HG02840 (cell line): Measurements from ENCODE around the gene R3HDM1.
"Not testable (repeated sequence)": the region's sequence is repeated elsewhere in the genome, so short reads cannot be mapped to it uniquely, and the experiment has no call there.

Source experiments
- ATAC-seq: cut with Tn5 transposase; IDR thresholded peaks from one replicate; pipeline ENCODE4 v1.9.1; 2021; ENCODE audit warnings: mild to moderate bottlenecking, moderate library complexity, moderate number of reproducible peaks; ENCODE audit not compliant: unreplicated experiment, low FRiP score

R3HDM1 gene

DNA sequence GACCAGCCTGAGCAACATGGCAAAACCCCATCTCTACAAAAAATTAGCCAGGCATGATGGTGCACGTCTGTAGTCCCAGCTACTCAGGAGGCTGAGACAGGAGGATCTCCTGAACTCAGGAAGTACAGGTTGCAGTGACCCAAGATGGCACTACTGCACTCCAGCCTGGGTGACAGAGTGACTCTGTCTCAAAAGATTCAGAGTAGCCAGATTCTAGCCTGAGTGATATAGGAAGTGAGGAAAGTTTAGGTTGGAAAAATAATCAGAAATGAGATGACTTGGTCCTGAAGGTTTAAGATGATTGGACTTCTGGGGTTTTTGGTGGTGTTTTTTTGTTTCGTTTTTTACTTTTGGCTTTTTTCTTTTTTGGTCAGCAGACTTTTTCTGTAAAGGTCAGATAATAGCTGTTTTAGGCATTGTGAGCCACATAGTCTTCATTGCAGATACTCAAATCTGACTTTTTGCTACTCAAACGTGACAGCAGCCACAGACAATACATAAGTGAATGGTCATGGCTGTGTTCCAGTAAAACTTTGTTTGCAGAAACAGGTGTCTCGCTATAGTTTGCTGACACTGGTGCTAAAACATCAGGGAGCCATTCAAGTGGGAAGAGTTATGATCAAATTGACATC is 106.3 kb downstream of the R3HDM1 start:
- ATAC-seq = peak; percentile 82

DNA sequence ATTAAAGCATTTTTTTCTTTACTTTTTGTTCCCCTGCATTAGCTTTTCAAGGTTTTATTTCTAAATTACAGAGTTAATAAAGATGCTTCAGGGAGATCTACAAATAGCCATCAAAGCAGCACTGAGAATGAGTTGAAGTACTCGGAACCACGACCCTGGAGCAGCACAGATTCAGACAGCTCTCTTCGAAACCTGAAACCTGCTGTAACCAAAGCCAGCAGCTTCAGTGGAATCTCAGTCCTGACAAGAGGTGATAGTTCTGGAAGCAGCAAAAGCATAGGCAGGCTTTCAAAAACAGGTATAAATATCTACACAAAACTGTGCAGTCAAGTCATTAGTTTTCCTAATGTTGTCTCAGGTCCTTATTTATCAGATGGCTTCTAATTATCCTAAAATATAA is 107.5 kb downstream of the R3HDM1 start:
- ATAC-seq = no peak

DNA sequence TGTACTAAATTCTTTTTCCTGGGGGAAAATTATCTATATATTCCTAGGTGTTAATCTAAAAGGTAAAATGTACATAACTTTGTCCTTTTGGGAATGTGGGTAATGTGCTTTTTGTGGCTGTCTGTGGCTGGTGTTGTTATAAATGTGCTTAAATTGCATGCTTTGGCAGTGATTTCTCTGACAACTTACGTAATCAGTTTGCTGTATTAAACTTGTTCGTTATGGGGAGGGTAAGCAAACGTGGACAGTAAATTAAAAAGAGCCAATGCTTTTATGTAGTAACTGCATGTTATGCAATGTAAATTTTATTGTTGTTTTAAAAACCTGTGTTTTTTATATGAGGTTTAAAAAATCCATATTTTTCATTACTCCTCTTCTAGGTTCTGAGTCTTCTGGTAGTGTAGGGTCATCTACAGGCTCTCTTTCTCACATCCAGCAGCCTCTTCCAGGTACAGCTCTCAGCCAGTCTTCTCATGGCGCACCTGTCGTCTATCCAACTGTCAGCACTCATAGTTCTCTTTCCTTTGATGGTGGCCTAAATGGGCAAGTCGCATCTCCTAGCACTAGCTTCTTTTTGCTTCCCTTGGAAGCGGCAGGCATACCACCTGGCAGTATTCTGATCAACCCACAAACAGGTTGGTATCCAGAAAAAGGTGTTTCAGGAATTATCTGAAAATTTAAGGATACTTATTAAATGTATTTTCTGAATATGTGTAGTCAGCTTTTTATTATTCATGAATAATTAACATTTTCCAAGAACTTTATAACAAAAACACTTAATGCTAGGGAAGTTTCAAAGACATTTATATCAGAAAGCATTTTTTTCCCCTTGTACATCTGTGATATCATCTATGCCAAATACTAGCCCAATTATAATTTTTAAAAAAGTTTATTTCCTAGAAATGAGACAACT is 110.1 kb downstream of the R3HDM1 start:
- no peak for ATAC-seq

DNA sequence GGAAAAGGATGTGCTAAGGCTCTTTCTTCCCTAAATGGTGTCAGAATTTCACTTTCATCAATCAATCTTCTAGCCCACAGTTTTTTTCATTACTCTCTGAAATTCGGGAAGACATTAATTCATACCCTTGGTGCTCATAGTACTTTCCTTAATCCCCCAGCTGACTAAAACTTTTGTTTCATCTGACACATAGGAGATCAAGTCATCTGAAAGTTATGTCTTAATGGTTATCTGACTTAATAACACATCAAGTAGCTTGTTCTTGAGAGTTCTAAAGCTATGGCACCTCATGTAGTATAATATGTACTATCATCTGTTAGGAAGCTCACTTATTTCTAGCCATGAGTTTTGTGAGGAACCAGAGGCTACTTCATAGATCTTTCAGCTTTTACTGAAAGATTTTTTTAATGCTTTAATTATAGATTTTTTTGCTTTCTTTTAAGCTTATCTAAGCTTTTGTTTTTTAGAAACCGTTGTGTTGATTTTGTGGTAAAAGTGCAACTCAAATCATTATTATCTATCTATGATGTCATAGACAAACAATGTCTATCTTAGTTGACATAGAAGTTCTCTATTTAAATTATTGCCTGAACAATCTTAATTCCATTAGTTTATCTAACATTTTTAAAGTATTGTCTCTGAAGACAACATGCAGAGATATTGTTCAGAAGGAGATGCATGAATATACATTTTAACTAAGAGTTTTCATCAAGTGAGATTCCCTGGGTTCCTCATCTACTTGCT is 116.7 kb downstream of the R3HDM1 start:
- ATAC-seq = no peak

DNA sequence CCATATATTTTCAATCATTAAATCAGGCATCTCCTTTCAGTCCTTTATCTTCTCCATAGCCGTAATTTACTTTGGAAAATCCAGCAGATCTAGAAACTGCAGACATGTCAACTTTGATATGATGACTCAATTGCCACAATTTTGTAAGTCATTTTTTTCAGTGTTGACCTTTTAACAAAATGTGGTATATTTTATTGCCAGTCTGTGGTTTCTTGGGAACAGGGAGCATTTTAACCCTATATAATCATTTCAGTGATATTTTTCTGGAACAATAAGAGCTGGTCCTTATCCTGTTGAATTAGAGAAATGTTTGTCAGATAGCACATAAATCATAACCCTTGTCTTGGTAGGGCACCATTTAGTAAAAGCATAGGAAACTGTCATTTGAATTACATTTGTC is 119.4 kb downstream of the R3HDM1 start:
- ATAC-seq = no peak

DNA sequence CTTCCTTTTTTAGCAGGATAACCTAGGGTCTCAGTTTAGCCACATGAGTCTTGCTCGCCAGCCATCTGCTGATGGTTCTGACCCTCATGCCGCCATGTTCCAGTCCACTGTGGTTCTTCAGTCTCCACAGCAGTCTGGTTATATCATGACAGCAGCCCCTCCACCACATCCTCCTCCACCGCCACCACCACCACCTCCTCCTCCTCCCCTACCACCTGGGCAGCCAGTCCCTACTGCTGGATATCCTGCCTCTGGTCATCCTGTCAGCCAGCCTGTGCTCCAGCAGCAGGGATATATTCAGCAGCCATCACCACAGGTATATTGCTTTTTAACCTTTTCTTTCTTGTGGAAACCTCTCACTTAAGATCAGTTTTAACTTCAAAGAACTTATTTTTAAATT is 120.4 kb downstream of the R3HDM1 start:
- ATAC-seq = no peak

DNA sequence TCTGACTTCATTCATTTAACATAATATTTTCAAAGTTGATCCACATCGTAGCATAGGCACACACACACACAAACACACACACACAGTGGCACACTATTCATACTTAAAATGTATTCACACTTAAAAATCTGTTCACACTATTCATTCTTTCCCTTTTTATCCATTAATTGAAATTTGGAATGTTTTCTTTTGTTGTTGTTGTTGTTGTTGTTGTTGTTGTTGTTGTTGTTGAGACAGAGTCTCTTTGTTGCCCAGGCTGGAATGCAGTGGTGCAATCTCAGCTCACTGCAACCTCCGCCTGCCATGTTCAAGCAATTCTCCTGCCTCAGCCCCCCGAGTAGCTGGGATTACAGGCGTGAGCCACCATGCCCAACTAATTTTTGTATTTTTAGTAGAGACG is 123.0 kb downstream of the R3HDM1 start:
- not testable (repeated sequence) for ATAC-seq

DNA sequence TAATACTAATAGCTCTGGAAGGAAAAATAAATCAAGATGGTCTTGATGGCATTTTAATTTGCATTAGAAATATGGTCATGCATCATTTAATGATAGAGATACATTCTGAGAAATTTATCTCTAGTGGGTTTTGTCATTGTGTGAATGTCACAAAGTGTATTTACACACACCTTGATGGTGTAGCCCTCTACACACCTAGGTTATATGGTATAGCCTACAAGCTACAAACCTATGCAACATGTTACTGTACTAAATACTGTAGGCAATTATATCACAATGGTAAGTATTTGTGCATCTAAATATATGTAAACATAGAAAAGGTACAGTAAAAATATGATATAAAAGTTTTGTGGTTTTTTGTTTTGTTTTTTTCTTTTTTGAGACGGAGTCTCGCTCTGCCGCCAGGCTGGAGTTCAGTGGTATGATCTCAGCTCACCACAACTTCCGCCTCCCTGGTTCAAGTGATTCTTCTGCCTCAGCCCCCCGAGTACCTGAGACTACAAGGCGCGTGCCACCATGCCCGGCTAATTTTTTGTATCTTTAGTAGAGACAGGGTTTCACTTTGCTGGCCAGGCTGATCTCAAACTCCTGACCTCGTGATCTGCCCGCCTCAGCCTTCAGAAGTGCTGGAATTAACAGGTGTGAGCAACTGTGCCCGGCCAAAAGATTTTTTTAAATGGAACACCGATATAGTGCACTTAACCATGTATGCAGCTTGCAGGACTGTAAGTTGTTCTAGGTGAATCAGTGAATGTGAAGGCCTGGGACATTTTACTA is 126.7 kb downstream of the R3HDM1 start:
- ATAC-seq = no peak

DNA sequence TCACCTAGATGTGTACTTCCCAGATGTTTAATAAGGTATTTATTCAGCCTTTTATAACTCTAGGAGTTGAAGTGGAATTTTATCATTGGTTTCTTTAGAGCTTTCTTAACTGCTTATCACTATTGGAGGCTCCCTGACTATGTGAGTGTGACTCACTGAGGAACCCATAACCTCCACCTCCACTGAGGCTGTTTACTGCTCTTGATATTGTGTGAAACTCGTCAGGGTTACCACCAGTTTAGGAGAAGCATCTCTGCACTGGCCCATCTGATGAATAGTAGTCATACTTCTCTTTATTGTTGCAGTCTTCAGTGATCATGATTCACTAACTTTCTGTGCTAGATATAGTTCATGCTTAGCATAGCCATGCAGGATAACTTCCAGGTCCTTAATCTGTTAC is 130.8 kb downstream of the R3HDM1 start:
- ATAC-seq = no peak

DNA sequence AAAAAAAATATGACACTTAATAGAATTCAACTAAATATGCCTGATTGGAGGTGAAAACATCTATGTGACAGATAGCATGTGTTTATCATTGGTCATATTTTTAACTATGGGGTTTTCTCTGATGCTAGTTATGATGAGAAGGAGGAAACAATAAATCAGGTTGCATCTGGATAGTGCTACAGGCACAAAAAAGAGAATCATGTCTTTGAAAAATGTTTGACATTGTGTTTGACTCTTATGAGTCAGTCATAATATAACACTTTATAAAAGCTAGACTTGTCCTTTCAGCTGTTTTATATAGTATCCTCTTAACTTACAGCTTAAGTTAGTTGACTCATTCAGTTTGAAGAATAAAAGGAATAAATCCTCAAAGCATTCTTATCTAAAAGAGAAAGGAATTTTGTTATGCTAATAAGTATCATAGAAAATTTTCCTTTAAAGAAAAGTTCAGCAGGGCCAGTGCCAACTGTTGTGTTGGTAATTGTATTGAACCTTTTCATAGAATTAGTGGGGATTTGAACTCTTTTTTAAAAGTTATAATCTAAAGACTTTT is 131.9 kb downstream of the R3HDM1 start:
- no peak for ATAC-seq

DNA sequence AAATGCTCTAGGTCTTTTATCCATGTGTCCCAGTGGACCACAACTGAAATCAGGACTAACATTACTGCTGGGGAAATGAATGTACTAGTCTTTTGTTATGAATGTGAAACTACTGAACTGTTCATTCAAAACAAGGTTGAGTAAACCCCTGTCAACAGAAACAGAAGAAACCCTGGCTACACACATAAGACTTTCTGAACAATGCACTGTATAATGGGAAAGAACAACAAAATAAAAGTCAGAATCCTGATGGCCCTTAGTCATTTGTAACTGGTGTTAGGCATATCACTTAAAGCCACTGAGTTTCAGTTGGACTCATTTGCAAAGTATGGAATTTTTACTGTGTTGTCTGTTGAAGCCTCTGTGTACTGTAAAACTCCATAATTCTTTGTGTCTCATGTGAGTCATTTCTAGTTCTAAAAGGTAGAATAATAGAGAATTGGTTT is 133.4 kb downstream of the R3HDM1 start:
- ATAC-seq = peak; percentile 78

DNA sequence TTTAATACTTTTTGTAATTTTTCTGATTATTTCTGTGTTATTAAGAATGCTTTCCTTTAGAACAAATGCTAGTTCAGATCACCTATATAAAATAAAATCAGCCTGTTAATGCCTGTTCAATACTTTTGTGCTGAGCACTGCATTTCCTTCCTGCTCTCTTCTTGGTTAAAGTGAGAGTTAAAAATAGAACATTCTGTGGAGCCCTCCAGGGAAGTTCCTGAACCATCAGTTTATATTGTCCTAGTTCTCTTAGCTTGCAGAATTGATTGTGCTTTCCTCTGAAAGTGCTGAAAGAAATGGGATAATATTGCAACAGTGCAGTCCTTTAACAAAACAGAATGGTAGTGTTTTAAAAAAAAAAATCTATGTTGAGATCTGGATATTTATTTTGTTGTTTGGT is 135.8 kb downstream of the R3HDM1 start:
- no peak for ATAC-seq

DNA sequence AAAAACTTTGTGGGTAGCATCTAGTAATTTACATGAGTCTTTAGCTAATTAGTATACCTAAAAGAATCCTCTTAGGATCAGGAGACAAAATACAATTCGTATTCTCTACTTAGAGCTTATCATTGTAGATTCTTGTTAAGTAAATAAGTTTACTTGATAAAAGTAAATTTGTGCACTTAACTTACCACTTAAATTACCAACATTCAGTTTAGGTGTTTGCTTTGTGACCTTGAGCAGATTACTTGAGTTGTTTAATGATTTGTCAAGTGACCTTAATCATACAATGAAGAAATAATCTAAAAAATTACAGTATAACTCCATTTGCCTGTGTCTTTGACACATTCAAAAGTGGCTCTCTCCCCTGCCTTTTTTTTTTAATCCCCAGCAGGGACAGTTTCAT is 143.2 kb downstream of the R3HDM1 start:
- ATAC-seq = no peak

DNA sequence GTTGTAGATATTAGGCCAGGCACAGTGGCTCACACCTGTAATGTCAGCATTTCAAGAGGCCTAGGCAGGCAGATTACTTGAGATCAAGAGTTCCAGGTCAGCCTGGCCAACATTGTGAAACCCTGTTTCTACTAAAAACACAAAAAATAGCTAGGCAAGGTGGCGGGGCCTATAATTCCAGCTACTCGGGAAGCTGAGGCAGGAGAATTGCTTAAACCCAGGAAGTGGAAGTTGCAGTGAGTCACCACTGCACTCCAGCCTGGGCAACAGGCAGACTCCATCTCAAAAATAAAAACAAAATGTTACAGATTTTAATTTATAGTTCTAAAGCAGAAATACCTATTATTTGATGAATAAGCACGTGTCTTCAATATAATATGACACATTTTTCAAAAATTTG is 144.7 kb downstream of the R3HDM1 start:
- ATAC-seq = no peak

DNA sequence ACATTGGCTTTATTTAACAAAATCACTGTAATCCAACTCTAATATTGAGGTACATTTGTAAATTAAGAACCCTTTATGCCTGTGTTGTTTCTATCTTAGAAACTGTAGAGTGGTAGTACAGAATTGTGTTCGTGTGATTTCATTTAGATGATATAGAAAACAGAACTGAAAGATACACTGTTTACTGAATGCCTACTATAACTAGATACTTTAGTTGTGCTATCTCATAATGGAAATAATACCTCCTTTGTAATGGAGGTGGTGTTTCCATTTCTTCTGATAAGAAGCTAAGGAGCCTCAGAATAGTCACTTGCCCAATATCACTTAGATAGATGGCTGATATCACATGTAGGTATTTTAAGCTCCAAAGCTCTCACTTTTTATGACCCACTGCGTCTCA is 147.8 kb downstream of the R3HDM1 start:
- no peak for ATAC-seq

DNA sequence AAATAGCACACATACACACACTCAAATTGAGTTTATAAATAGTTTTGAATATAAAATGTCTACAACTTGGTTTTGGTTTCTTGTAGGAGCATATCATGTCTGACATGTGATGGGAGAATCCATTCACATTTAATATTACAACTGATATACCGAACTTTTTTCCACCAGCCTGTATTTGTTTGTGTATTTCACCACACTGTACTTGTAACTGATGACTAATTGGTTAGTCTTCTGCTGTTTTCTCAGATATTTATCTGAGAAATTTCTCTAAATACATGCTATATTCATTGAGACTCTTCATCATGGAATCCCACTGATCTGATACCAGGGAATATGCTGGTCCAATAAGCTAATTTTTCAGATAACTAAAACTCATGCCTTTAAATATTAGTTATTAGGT is 154.1 kb downstream of the R3HDM1 start:
- ATAC-seq = no peak

DNA sequence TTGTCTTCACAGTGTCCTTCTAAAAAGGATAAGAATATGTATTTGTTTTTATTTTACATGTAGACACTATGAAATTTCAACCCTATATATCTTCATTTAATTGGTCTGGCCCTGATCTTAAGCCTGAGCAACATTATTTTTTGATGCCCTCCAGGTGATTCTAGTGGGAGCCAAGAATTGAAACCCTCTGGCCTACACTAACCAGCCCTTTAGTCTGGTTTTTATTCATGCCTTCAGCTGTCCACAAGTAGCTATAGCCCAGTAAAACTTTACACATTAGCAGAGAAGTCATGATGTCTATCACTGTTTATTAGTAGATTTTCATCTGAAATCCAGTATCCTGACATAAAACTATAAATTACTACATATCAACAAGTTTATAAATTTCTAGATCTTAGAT is 157.7 kb downstream of the R3HDM1 start:
- no peak for ATAC-seq

DNA sequence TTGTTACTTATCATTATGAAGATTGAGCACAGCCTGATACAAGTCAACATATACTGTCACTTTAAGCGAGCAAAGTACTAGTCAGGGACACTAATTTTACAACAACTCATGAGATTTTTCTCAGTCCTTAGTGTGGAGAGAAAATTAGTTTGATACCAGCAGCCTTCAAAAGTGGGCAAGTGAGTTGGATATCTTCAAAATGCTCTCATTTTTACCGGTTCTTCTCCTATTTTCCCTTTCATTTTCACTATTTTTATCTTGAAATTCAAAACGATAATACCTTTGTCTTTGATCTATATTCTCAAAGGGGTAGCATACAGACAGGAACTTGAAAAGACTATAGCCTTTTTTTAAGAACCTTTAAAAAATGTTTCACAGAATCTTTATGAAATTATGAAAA is 158.4 kb downstream of the R3HDM1 start:
- ATAC-seq = no peak

DNA sequence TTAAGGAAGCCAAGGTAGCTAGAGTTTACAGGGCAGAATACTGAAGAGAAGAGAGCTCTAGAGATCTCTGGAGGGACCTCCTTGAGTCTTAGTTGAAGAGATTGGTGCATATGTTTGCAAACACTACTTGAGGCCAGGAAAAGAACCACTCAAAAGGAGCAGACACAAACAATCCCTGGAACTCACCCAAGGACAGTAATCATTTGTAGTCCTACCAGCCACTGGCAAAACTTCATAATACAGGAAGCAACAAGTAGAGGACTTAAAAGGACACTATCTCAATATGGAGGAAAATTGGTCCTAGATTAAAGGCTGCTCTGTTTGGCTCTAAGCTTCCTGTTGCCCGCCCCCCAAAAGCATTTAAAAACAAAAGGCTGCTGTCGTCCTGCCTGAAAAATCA is 163.4 kb downstream of the R3HDM1 start:
- no peak for ATAC-seq

DNA sequence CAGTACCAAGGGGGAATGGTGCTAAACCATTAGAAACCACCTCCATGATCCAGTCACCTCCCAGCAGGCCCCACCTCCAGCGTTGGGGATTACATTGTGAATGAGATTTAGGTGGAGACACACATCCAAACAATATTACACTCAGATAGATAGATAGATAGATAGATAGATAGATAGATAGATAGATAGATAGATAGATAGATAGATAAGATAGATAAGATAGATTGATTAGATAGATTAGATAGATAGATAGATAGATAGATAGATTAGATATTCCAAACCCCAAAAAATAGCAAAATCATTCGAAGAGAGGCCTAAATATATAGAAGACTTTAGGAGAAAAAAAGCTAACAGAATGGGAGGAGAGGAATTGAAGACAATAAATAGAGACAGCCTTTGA is 167.6 kb downstream of the R3HDM1 start:
- ATAC-seq = no peak
